NCI-H2029 (cell line): ENCODE results near the gene MRPL23.

Experiments used
- DNase-seq: peaks from one replicate; lab custom pipeline; 2025; lab: John Stamatoyannopoulos, UW

Gene MRPL23

GRCh38 chr11:1921574-1922141, 25.5 kb upstream of the MRPL23 start:
- DNase-seq, result no peak

- no peak for DNase-seq
Observed at GRCh38 chr11:1922481-1923081, 24.6 kb upstream of the MRPL23 start.

GRCh38 chr11:1923201-1923956, 23.8 kb upstream of the MRPL23 start:
- DNase-seq, result no peak

- no peak for DNase-seq
Observed at GRCh38 chr11:1924181-1924580, 23.0 kb upstream of the MRPL23 start.

GRCh38 chr11:1924646-1925372, 22.3 kb upstream of the MRPL23 start:
- DNase-seq, result no peak

- no peak for DNase-seq
Observed at GRCh38 chr11:1925373-1926155, 21.6 kb upstream of the MRPL23 start.

- DNase-seq, result no peak
Observed at GRCh38 chr11:1926156-1927025, 20.7 kb upstream of the MRPL23 start.

- DNase-seq, result no peak
Observed at GRCh38 chr11:1927026-1927847, 19.9 kb upstream of the MRPL23 start.

- DNase-seq, result no peak
Observed at GRCh38 chr11:1927848-1928469, 19.2 kb upstream of the MRPL23 start.

- DNase-seq, result no peak
Observed at GRCh38 chr11:1928470-1928890, 18.7 kb upstream of the MRPL23 start.

GRCh38 chr11:1928891-1929541, 18.1 kb upstream of the MRPL23 start:
- no peak for DNase-seq

- DNase-seq, result no peak
Observed at GRCh38 chr11:1929621-1930461, 17.3 kb upstream of the MRPL23 start.

GRCh38 chr11:1930462-1930830, 16.7 kb upstream of the MRPL23 start:
- no peak for DNase-seq

- no peak for DNase-seq
Observed at GRCh38 chr11:1931341-1932104, 15.6 kb upstream of the MRPL23 start.

- DNase-seq, result no peak
Observed at GRCh38 chr11:1932105-1932480, 15.0 kb upstream of the MRPL23 start.

GRCh38 chr11:1932681-1933080, 14.5 kb upstream of the MRPL23 start:
- DNase-seq, result no peak
